Sigmoid colon (tissue), 7 donors: Measurements from ENCODE around the gene RPL10. TPM values are rescaled to one million over a fixed set of nuclear protein-coding genes. Genes with fewer than 3 reads are reported as not detected.

Experiments
- DNase-seq: peaks from one replicate; pipeline ENCODE4 v3.0.0-alpha.2; 2019
- H3K27ac ChIP-seq, 4 donors: fragments of 200-600 bp; sonication (generic); one replicate each; pipeline ENCODE4 v1.5.1; 2016 to 2019; ENCODE audit warnings: mild to moderate bottlenecking in 1 of 4
- H3K27me3 ChIP-seq, 3 donors: fragments of 200-600 bp; sonication (generic); one replicate each; pipeline ENCODE4 v1.5.1; 2019; ENCODE audit warnings: mild to moderate bottlenecking in 1 of 3
- H3K36me3 ChIP-seq, 4 donors: fragments of 200-600 bp; sonication (generic); one replicate each; pipeline ENCODE4 v1.5.1; 2016 to 2019
- H3K4me1 ChIP-seq, 4 donors: fragments of 200-600 bp; sonication (generic); one replicate each; pipeline ENCODE4 v1.5.1; 2017 to 2019
- H3K4me3 ChIP-seq, 4 donors: fragments of 200-600 bp; sonication (generic); one replicate each; pipeline ENCODE4 v1.5.1; 2017 to 2019; ENCODE audit warnings: mild to moderate bottlenecking in 2 of 4, moderate library complexity in 1 of 4
- H3K9me3 ChIP-seq, 4 donors: fragments of 200-600 bp in 3 of 4; sonication (generic) in 3 of 4; one replicate each; pipeline versions ENCODE4 v1.5.1 to v1.6.1; 2013 to 2019
- EP300 ChIP-seq, 4 donors: sonication (generic); formaldehyde crosslinking; IDR thresholded peaks; one replicate each; pipeline ENCODE4 v1.6.1; 2017; ENCODE audit warnings: antibody characterized with exemption in 4 of 4
- POLR2A ChIP-seq, 2 donors: fragments of 450-650 bp; IDR thresholded peaks; one replicate each; pipeline ENCODE4 v1.6.1; 2016; ENCODE audit warnings: antibody characterized with exemption in 2 of 2, mild to moderate bottlenecking in 2 of 2, moderate library complexity in 2 of 2
- POLR2AphosphoS5 ChIP-seq, 4 donors: sonication (generic); formaldehyde crosslinking; IDR thresholded peaks; one replicate each; pipeline ENCODE4 v1.6.1; 2017; ENCODE audit warnings: antibody characterized with exemption in 4 of 4
- WGBS, 2 donors: extraction: QIAGEN DNeasy Blood & Tissue Kit; methylation state at CpG; one replicate each; pipeline ENCODE4 v1.1.7; 2013; 5-methylcytosine and 5-hydroxymethylcytosine counted together
- intact Hi-C: fragments of 100-400 bp; cut with DNase I; formaldehyde crosslinking; loops from one replicate; pipeline ENCODE4 v1.15.1; 2023
- polyA plus RNA-seq, 3 donors: library from polyadenylated mRNA; stranded (reverse); fragments of 200-250 nt; gene quantifications; one replicate each; pipeline ENCODE4 v1.2.3, GENCODE V29; 2013
- total RNA-seq, 4 donors: library from RNA; depleted of rRNA; stranded (reverse); fragments of >200 nt; gene quantifications; one replicate each; pipeline ENCODE4 v1.1.0, GENCODE V29; 2016
- TF ChIP-seq, protein P1 (sequence below), 4 experiments: fragments of 450-650 bp in 3 of 4; fragments of 200-600 bp in 1 of 4; IDR thresholded peaks; one replicate each; pipeline ENCODE4 v1.5.1; 2016 to 2019; ENCODE audit warnings: antibody characterized with exemption in 4 of 4, mild to moderate bottlenecking in 3 of 4, moderate library complexity in 2 of 4
- donor health status: healthy with polysubstance abuse.
- donor health status: Bipolar disorder and iron deficiency.
- donor health status: healthy.

Gene RPL10
- total and polyA plus RNA-seq, 7 donors, result 3,138 to 8,651 (median 5,003) TPM

DNA sequence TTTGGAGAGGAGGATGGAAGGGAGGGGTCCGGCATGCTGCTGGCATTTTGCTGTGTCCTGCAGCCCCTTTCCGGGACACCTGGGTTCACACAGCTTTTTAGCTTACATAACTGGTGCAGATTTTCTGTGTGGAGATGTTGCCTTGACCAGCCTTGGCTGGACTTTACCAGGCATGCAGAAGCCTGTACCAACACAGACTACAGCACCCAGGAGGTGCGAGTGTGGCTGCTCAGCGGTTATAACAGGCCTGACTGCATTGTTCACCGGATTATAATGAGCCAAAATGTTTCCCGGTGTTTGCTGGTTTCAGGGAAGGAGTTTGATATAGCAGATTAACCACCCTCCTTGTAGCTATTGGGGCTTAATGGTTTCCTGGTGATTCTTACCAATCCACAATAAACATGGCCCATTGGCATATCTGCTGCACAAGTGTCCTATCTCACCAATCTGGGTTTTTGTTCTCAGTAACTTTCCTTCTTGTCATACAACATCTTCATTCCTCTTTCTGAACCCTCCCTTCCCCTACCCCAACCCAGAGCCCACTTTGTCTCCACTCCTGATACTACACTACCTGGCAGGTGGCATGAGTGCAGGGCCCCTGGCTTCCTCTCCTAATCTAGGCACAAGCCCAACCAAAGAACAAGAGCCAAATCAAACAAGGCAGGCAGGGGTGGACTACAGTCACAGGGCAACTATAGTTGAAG lies 3.9 kb downstream of the RPL10 start:
- DNase-seq, result no peak
- Histone ChIP-seq H3K4me1 (peaks cover 0 to 16% (median 13%) of the 10 kb centered on the region in 4 donors), H3K36me3 (peaks cover 11 to 22% (median 14%) of the 10 kb centered on the region in 4 donors), H3K4me3 (no peak overlapping the region), H3K27me3 (no peaks in the 10 kb centered on the region), H3K9me3 (no peaks in the 10 kb centered on the region), H3K27ac (no peak overlapping the region)
- intact Hi-C loops, result loop anchor here (2.0 kb wide), 1 partner anchor 133 kb away; no protein-coding TSS in a partner anchor
- TF ChIP-seq EP300 (IDR thresholded peaks at IDR 0.05), result no peak
- TF ChIP-seq, protein P1, sequence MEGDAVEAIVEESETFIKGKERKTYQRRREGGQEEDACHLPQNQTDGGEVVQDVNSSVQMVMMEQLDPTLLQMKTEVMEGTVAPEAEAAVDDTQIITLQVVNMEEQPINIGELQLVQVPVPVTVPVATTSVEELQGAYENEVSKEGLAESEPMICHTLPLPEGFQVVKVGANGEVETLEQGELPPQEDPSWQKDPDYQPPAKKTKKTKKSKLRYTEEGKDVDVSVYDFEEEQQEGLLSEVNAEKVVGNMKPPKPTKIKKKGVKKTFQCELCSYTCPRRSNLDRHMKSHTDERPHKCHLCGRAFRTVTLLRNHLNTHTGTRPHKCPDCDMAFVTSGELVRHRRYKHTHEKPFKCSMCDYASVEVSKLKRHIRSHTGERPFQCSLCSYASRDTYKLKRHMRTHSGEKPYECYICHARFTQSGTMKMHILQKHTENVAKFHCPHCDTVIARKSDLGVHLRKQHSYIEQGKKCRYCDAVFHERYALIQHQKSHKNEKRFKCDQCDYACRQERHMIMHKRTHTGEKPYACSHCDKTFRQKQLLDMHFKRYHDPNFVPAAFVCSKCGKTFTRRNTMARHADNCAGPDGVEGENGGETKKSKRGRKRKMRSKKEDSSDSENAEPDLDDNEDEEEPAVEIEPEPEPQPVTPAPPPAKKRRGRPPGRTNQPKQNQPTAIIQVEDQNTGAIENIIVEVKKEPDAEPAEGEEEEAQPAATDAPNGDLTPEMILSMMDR (IDR thresholded peaks at IDR 0.05), result no peak
- TF ChIP-seq POLR2AphosphoS5 (IDR thresholded peaks at IDR 0.05), result no peak
- TF ChIP-seq POLR2A (IDR thresholded peaks at IDR 0.05), result no peak
- WGBS, 2 donors, result 37 to 58% methylated on average over 6 of the region's 6 CpGs

DNA sequence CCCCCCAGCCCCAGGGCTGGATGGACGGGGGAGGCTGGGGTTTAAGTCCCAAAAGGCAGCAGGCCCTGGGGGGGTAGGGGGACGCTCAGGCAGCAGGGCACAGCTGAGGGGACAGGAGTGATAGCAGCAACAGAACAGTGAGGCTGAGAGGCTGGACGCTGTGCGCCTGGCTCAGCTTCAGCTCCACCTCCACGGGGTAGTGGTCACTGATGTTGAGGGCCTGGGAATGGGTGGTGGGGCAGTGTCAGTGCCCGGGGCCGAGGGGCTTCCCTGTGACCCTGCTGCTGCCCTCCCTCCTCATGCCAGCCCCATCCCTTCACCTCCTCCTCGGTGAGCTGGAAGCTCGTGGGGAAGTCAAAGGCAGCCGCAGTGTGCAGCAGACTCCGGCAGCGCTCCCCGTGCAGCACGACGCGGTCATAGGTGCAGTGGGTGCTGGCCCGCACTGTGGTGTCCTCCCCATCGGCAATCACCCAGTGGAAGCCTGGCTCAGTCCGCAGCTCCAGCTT lies 4.5 kb downstream of the RPL10 start:
- intact Hi-C loops, result loop anchor here (2.0 kb wide), 1 partner anchor 132 kb away; no protein-coding TSS in a partner anchor
- Histone ChIP-seq H3K9me3 (no peaks in the 10 kb centered on the region), H3K27me3 (no peaks in the 10 kb centered on the region), H3K27ac (no peak overlapping the region), H3K36me3 (peaks cover 11 to 22% (median 14%) of the 10 kb centered on the region in 4 donors), H3K4me3 (no peak overlapping the region), H3K4me1 (peaks cover 0 to 16% (median 13%) of the 10 kb centered on the region in 4 donors)
- TF ChIP-seq, protein P1 (IDR thresholded peaks at IDR 0.05), result no peak
- TF ChIP-seq POLR2AphosphoS5 (IDR thresholded peaks at IDR 0.05) (no peak), EP300 (IDR thresholded peaks at IDR 0.05) (no peak), POLR2A (IDR thresholded peaks at IDR 0.05) (no peak)
- WGBS, 2 donors, result 84% methylated on average over 19 of the region's 19 CpGs
- peak; percentile 52 for DNase-seq

- intact Hi-C loops, result loop anchor here (2.0 kb wide), 1 partner anchor 132 kb away; no protein-coding TSS in a partner anchor
Measured at GRCh38 chrX:154403192-154403591, 5.0 kb downstream of the RPL10 start.

GRCh38 chrX:154403858-154404257 lies 5.7 kb downstream of the RPL10 start:
- WGBS, 2 donors, result 92% methylated on average over 4 of the region's 4 CpGs
- H3K4me1 ChIP-seq, result peaks cover 0 to 16% (median 13%) of the 10 kb centered on the region in 4 donors
- no peak overlapping the region for H3K27ac ChIP-seq
- DNase-seq, result no peak
- intact Hi-C loops, result loop anchor here (2.0 kb wide), 1 partner anchor 131 kb away; no protein-coding TSS in a partner anchor
- H3K9me3 ChIP-seq, result no peaks in the 10 kb centered on the region
- no peaks in the 10 kb centered on the region for H3K27me3 ChIP-seq
- no peak for TF ChIP-seq POLR2A (IDR thresholded peaks at IDR 0.05)
- TF ChIP-seq POLR2AphosphoS5 (IDR thresholded peaks at IDR 0.05), result no peak
- TF ChIP-seq, protein P1 (IDR thresholded peaks at IDR 0.05), result no peak
- no peak for TF ChIP-seq EP300 (IDR thresholded peaks at IDR 0.05)
- H3K4me3 ChIP-seq, result no peak overlapping the region
- peaks cover 11 to 22% (median 14%) of the 10 kb centered on the region in 4 donors for H3K36me3 ChIP-seq

More at GRCh38 chrX:154403192-154403591, 5.0 kb downstream of the RPL10 start:
- DNase-seq, result peak; percentile 48
- Histone ChIP-seq H3K4me3 (no peak overlapping the region), H3K27me3 (no peaks in the 10 kb centered on the region), H3K4me1 (peaks cover 0 to 16% (median 13%) of the 10 kb centered on the region in 4 donors), H3K9me3 (no peaks in the 10 kb centered on the region), H3K36me3 (peaks cover 11 to 22% (median 14%) of the 10 kb centered on the region in 4 donors), H3K27ac (no peak overlapping the region)
- no peak for TF ChIP-seq POLR2AphosphoS5 (IDR thresholded peaks at IDR 0.05)
- TF ChIP-seq, protein P1 (IDR thresholded peaks at IDR 0.05), result no peak
- no peak for TF ChIP-seq POLR2A (IDR thresholded peaks at IDR 0.05)
- no peak for TF ChIP-seq EP300 (IDR thresholded peaks at IDR 0.05)
- 89 to 92% methylated on average over 10 of the region's 10 CpGs for WGBS, 2 donors
